Measurements from ENCODE around the gene PPP2R5C.

DNA sequence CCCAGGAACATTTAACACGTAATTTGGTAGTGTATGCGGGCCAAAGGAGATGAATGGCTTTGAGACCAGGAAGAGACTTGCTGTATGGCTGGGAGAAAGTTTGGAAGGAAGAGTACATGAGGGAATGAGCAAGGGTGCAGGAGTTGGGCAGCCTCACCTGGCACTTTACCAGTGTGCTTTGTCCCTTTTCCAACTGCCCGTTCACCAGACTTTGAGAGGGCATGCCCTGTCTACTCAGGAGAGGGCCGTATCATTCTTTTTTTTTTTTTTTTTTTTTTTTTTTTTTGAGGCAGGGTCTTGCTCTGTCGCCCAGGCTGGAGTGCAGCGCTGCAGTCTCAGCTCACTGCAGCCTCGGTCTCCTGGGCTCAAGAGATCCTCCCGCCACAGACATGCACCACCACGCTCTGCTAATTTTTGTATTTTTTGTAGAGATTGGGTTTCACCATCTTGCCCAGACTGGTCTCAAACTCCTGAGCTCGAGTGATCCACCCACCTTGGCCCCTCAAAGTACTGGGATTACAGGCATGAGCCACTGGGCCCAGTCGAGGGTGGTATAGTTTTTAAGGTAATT is 209.4 kb downstream of the PPP2R5C start:
- TF ChIP-seq, protein P1, sequence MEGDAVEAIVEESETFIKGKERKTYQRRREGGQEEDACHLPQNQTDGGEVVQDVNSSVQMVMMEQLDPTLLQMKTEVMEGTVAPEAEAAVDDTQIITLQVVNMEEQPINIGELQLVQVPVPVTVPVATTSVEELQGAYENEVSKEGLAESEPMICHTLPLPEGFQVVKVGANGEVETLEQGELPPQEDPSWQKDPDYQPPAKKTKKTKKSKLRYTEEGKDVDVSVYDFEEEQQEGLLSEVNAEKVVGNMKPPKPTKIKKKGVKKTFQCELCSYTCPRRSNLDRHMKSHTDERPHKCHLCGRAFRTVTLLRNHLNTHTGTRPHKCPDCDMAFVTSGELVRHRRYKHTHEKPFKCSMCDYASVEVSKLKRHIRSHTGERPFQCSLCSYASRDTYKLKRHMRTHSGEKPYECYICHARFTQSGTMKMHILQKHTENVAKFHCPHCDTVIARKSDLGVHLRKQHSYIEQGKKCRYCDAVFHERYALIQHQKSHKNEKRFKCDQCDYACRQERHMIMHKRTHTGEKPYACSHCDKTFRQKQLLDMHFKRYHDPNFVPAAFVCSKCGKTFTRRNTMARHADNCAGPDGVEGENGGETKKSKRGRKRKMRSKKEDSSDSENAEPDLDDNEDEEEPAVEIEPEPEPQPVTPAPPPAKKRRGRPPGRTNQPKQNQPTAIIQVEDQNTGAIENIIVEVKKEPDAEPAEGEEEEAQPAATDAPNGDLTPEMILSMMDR (conservative IDR thresholded peaks at IDR 0.05; ENCODE audit: low read depth, low read length): no peak
- TF ChIP-seq EZH2 (IDR thresholded peaks at IDR 0.05; ENCODE audit: low read length, unreplicated experiment) (no peak), EZH2phosphoT487 (IDR thresholded peaks at IDR 0.05; ENCODE audit: borderline replicate concordance, low read length) (no peak)
